ENCODE measurements around the gene MBLAC1.

- TF ChIP-seq PHF8 (IDR thresholded peaks at IDR 0.05; ENCODE audit: borderline replicate concordance, low read length) (no peak), SMC3 (conservative IDR thresholded peaks at IDR 0.05; ENCODE audit: insufficient read depth, low read depth, low read length) (no peak), ESRRA (IDR thresholded peaks at IDR 0.05; ENCODE audit: borderline replicate concordance, low read depth) (no peak), ATF3 (IDR thresholded peaks at IDR 0.05) (no peak), ATF3 (CRISPR knock-in tag; conservative IDR thresholded peaks at IDR 0.05) (no peak), RBM22 (IDR thresholded peaks at IDR 0.05; ENCODE audit: low read depth, low read length, poor library complexity, severe bottlenecking) (no peak), HBP1 (CRISPR knock-in tag; IDR thresholded peaks at IDR 0.05) (no peak), RAD51 (IDR thresholded peaks at IDR 0.05; ENCODE audit: borderline replicate concordance, low read depth) (no peak), SMARCE1 (IDR thresholded peaks at IDR 0.05) (no peak), NFYB (IDR thresholded peaks at IDR 0.05; ENCODE audit: extremely low read depth, insufficient read length) (no peak), ZNF639 (CRISPR knock-in tag; conservative IDR thresholded peaks at IDR 0.05 in 1 of 2, IDR thresholded peaks at IDR 0.05 in 1 of 2) (no peak)
Observed at GRCh38 chr7:100095289-100095688, 31.5 kb upstream of the MBLAC1 start.
